ENCODE results near the gene SLC25A21.
"Not testable (repeated sequence)": the region's sequence is repeated elsewhere in the genome, so short reads cannot be mapped to it uniquely, and the experiment has no call there.

GRCh38 chr14:37162307-37162706 lies 10.1 kb downstream of the SLC25A21 start:
- TF ChIP-seq POLR2A, POLR2AphosphoS5 (IDR thresholded peaks at IDR 0.05; ENCODE audit: low read depth, low read length): not testable (repeated sequence)
